ENCODE measurements around the gene OSBPL9. TPM values are rescaled to one million over a fixed set of nuclear protein-coding genes. Genes with fewer than 3 reads are reported as not detected.

OSBPL9 gene
- total RNA-seq, 1 donor from 2014 or later: 103 TPM

GRCh38 chr1:51622455-51622913 lies 5.6 kb downstream of the OSBPL9 start:
- peaks cover 1% of the 10 kb centered on the region for H3K36me3 Mint-ChIP-seq (ENCODE audit: unreplicated experiment)
- no peak overlapping the region for H3K4me3 Mint-ChIP-seq (ENCODE audit: unreplicated experiment)
- peak overlapping the region; percentile 11 for H3K27ac Mint-ChIP-seq (ENCODE audit: unreplicated experiment)
- no peaks in the 10 kb centered on the region for H3K9me3 Mint-ChIP-seq (ENCODE audit: unreplicated experiment)
- peaks cover 39% of the 10 kb centered on the region for H3K4me1 Mint-ChIP-seq (ENCODE audit: unreplicated experiment)
- TF ChIP-seq CTCF (IDR thresholded peaks at IDR 0.05): no peak
- no peaks in the 10 kb centered on the region for H3K27me3 Mint-ChIP-seq (ENCODE audit: unreplicated experiment)
- no peak for DNase-seq (ENCODE audit: extremely low spot score, unreplicated experiment)

- H3K27ac Mint-ChIP-seq (ENCODE audit: unreplicated experiment): no peak overlapping the region
- H3K27me3 Mint-ChIP-seq (ENCODE audit: unreplicated experiment): no peaks in the 10 kb centered on the region
- no peak overlapping the region for H3K4me3 Mint-ChIP-seq (ENCODE audit: unreplicated experiment)
- peaks cover 39% of the 10 kb centered on the region for H3K4me1 Mint-ChIP-seq (ENCODE audit: unreplicated experiment)
- peaks cover 1% of the 10 kb centered on the region for H3K36me3 Mint-ChIP-seq (ENCODE audit: unreplicated experiment)
- H3K9me3 Mint-ChIP-seq (ENCODE audit: unreplicated experiment): no peaks in the 10 kb centered on the region
- DNase-seq (ENCODE audit: extremely low spot score, unreplicated experiment): no peak
- no peak for TF ChIP-seq CTCF (IDR thresholded peaks at IDR 0.05)
Measured at GRCh38 chr1:51623025-51623424, 6.1 kb downstream of the OSBPL9 start.

GRCh38 chr1:51623450-51623849 lies 6.6 kb downstream of the OSBPL9 start:
- H3K27me3 Mint-ChIP-seq (ENCODE audit: unreplicated experiment): no peaks in the 10 kb centered on the region
- H3K4me3 Mint-ChIP-seq (ENCODE audit: unreplicated experiment): no peak overlapping the region
- no peak overlapping the region for H3K27ac Mint-ChIP-seq (ENCODE audit: unreplicated experiment)
- H3K4me1 Mint-ChIP-seq (ENCODE audit: unreplicated experiment): peaks cover 37% of the 10 kb centered on the region
- peaks cover 1% of the 10 kb centered on the region for H3K36me3 Mint-ChIP-seq (ENCODE audit: unreplicated experiment)
- DNase-seq (ENCODE audit: extremely low spot score, unreplicated experiment): no peak
- no peaks in the 10 kb centered on the region for H3K9me3 Mint-ChIP-seq (ENCODE audit: unreplicated experiment)
- TF ChIP-seq CTCF (IDR thresholded peaks at IDR 0.05): no peak

GRCh38 chr1:51624855-51625254 lies 8.0 kb downstream of the OSBPL9 start:
- TF ChIP-seq CTCF (IDR thresholded peaks at IDR 0.05): no peak
- Mint-ChIP-seq H3K4me3 (ENCODE audit: unreplicated experiment) (no peak overlapping the region), H3K27ac (ENCODE audit: unreplicated experiment) (no peak overlapping the region), H3K36me3 (ENCODE audit: unreplicated experiment) (peaks cover 1% of the 10 kb centered on the region), H3K9me3 (ENCODE audit: unreplicated experiment) (no peaks in the 10 kb centered on the region), H3K4me1 (ENCODE audit: unreplicated experiment) (peaks cover 30% of the 10 kb centered on the region), H3K27me3 (ENCODE audit: unreplicated experiment) (no peaks in the 10 kb centered on the region)
- DNase-seq (ENCODE audit: extremely low spot score, unreplicated experiment): no peak

- peak; percentile 69 for TF ChIP-seq CTCF (IDR thresholded peaks at IDR 0.05)
- Mint-ChIP-seq H3K36me3 (ENCODE audit: unreplicated experiment) (peaks cover 3% of the 10 kb centered on the region), H3K9me3 (ENCODE audit: unreplicated experiment) (no peaks in the 10 kb centered on the region), H3K27ac (ENCODE audit: unreplicated experiment) (no peak overlapping the region), H3K4me1 (ENCODE audit: unreplicated experiment) (peaks cover 12% of the 10 kb centered on the region), H3K27me3 (ENCODE audit: unreplicated experiment) (no peaks in the 10 kb centered on the region), H3K4me3 (ENCODE audit: unreplicated experiment) (no peak overlapping the region)
- DNase-seq (ENCODE audit: extremely low spot score, unreplicated experiment): no peak
Measured at GRCh38 chr1:51627672-51628071, 10.8 kb downstream of the OSBPL9 start.
